ENCODE results near the gene GRIP2. TPM values are rescaled to one million over a fixed set of nuclear protein-coding genes. Genes with fewer than 3 reads are reported as not detected.

Gene GRIP2
- total RNA-seq, 1 experiment from 2014 or later = 0.27 TPM

DNA sequence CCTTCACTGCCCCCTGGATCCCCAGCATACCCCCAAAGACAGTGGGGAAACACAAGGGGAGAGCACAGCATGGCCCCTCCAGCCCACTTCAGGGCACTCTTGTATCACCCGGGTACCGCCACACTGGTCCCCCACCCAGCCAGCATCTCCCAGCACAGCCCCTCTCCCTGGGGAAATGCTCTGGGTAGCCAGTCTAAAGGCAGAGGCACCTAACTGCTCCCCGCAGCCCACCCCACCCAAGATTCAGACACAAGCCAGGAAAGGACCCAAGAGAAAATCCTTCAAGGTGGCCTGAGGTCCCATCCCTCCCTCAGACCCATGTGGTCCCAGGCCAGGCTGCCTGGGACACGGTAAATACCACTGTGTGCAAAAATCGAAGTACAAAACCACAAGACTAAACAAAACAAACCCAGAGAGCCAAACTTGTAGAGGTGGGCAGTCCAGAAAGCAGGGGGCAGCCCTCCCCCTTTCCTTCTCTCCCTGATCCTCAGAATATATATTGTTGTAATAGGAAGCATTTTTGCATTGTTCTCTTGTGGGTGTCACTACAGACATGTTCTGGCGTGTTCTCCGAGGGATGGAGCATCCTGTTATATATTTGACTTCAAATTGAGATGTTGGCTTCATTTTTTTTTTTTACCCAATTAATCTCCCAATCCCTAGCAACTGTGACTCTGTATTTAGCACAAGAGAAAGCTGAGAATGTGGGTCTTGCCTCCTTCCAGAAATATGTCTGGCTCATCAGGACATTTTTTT is 51.7 kb downstream of the GRIP2 start:
- no peak for DNase-seq (ENCODE audit: extremely low read depth, low read depth)

DNA sequence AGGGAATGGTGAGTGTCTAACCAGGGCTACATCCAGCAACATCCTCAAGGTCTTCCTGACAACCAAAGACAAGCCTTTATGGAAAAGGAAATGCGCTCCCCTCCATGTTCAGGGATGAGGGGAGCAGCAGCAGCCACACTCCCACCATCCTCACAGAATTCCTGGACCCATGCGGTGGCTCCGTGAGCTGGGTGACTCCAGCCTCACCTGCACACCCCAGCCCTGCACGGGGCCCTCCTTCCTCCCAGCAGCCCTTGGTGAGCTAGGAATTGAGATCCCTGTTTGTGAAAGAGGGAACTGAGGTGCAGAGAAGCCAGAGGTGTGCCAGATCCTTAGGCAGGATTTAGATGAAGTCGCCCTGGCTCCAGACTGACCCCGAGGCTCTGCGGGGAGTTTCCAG is 52.3 kb downstream of the GRIP2 start:
- DNase-seq (ENCODE audit: extremely low read depth, low read depth) = no peak

DNA sequence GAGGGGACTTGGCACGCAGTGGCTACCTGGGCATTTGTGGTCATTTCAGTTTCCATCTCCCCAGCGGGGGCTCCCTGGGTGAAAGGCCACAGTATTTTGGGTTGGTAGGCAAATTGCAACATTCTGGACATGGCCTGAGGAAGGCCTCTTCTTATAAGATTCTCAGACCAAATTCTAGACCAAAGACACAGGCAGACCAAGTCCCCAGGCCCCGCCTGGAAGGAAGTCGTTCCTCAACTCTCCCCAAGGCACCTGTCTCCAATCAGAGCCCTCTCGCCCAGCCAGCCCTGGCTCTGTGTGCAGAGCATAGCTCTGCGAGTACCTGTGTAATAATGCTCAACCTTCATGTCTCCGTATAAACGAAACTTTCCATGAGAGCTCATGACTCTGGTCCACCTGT is 53.1 kb downstream of the GRIP2 start:
- DNase-seq (ENCODE audit: extremely low read depth, low read depth) = no peak

DNA sequence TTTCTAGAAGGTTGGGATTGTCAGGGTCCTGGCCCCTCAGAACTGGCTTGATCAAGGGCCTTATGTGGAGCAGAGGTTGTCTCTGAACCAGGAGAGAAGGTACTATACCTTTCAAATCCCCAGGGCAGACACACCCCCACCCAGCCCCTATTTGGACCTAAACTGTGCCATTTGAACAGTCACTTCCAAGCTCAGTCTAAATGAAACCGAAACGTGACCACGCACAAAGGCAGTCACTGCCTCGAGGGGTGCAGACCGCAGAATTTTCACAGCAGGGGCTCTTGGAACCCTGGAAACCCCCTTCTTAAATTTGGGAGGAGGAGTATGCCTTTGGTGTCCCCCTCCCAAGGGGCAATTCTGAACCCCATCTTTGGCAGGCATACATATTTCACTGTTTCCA is 53.7 kb downstream of the GRIP2 start:
- DNase-seq (ENCODE audit: extremely low read depth, low read depth) = no peak

DNA sequence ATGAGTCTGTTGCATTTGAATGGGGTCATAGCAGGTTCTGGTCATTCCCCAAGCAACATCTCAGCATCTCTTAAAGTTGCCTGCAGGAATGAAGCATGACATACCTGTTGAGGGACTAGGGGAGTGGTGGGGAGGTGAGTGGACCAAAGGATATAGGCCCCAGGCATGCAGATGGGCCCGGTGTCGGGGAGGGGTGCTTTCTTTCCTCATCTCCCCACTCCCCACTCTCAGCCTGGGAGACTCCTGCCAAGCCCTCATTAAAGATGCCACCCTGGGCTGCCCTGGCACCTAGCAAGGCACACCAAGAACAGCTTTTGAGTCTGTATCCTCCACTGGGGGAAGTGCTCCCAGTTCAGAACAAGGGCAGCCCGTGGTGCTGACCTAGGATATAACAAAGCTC is 54.2 kb downstream of the GRIP2 start:
- DNase-seq (ENCODE audit: extremely low read depth, low read depth) = no peak

DNA sequence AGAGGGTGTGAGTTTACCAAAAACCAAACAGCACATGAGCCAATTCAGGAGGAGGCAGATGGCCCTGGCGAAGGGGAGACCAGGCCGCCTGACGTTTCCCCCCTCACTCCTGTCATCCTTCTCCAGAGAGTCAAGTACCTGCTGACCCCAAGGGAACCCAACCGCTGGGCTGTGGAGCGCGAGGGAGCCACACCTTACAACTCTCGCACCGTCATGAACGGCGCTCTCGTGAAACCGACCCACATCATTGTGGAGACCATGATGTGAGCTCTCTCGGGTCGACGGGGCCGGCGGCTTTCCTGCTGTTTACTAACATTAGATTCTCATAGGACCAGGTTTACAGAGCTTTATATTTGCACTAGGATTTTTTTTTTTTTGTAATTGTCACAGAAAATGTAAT is 55.4 kb downstream of the GRIP2 start:
- DNase-seq (ENCODE audit: extremely low read depth, low read depth) = no peak

DNA sequence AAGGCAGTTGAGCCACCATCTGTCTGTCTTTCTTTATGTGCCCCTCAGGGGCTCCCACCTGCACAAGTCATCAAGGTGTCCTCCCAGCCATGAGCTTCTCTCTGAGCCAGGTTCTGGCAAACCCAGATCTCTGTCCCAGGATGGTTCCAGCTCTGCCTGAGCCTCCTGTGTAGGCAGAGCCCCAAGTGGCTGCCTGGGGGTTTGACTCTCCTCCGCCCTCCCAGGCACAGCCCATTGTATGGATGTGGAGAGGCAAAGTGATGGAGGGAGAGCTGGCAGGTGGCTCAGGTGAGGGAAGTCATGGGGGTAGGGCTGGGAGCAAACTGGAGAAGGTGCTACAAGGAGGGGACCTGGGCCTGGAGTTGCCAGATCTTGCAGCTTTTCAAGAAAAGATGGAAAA is 56.9 kb downstream of the GRIP2 start:
- no peak for DNase-seq (ENCODE audit: extremely low read depth, low read depth)

DNA sequence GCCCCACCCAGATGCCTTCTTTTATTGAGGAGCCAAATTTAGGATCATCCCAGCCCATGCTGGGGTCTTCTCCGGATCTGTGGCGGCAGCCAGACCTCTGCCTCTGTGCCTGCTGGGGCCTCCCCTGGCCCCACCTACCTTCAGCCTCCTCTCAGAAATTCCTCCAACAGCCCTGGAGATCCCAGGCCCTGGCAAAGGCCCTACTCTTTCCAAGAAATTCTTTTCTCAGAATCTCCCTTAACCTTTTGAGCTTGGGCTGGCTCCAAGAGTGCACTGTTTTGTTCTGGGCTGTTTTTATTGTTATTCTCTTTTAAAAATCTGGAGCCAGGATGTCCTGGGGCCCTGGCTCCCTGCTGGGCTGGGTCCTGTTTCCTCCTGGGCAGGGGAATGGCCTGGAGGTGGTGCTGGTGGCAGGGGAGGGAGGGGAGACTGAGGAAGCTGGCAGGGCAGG is 57.8 kb downstream of the GRIP2 start:
- no peak for DNase-seq (ENCODE audit: extremely low read depth, low read depth)

DNA sequence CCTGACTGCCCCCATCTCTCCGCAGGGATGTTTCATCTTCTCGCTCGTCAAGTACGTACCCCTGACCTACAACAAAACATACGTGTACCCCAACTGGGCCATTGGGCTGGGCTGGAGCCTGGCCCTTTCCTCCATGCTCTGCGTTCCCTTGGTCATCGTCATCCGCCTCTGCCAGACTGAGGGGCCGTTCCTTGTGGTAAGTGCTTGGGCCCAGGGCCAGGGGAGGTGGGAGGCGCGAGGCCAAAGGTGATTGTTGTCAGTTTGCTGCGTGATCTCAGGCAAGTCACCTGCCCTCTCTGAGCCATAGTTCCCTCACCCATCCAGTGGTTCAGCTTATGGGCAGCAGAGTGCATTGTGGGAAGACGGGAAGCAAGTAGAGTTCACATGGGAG is 58.5 kb downstream of the GRIP2 start:
- DNase-seq (ENCODE audit: extremely low read depth, low read depth) = no peak

DNA sequence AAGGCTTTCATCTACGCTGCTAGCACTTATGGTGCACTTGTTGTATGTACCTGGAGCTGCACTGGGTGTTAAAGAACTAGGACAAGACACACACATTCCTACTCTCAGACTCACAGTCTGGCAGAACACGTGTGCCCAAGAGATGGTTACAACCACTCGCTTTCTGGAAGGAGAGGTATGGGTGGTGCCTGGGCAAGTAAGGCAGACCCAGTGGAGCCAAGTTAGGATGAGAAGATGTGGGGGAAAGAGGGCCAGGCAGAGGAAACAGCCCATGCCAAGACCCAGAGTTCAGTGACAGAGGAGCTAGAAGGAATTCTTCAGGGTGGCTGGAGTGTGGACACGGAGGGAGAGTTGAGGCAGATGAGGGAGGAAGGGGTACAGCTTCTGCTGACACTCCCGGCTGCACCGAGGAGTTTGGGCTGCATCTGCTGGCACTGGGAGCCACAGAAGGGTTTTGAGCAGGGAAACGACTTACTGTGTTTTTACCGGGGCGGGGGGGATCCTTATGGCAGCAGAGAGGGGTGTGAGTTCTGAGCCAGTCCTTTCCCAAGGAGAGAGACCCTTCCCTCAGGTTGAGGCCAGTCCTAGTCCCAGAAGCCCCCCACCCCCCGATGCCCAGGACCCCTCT is 59.0 kb downstream of the GRIP2 start:
- no peak for DNase-seq (ENCODE audit: extremely low read depth, low read depth)

DNA sequence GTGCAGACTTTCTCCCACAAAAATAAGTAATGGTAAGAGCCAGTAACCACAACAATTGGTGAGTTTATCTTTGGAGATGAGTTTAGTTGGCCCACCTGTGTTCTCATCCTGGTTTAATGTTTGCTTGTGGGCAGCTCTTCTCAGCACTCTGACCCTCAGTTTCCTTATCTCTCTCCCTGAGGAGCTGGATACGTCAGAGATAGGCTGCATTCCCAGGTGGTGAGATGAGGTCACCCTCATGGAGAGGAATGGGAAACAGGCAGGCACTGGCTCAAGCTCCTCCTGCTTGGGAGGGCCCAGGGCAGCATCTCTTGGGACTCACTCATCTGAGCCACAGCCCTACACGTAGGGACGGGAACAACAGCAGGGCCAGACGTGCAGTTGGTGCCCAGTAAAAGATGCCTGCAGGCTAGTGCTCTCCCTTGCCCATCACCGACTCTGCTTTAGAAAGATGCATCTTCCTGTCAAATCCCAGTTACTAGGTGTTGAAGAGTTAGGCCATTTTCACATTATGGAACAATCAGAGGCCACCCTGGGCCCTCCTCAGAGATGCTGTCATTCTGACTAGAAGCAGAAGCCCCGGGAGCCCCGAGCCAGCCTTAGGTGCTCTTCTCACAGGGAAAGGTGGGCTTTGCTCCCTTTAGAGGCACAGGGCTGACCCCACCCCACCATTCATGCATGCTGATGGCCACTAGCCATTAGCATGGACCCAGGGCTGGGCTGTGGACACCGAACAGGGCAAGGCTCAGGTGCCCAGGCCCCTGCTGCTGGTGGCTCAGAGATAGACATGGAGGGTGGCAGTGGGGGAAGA is 59.7 kb downstream of the GRIP2 start:
- DNase-seq (ENCODE audit: extremely low read depth, low read depth) = no peak

DNA sequence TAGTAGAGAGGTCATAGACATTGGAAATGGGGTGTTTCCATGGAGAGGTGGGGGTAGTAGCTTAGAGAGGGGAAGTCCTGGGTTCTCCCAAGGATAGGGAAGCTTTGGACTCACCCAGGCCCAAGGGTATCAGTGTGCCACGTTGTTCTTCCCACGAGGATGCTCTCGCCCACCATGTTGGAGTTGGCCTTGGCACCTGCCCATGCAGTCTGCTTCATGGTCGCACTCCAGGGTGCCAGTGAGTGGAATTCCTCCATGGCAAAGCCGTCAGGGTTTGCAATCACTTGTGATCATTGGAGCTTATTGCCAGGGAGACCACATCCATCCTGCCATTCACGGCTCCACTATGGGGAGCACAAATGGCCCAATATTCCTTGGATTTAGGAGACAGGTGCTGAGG is 60.6 kb downstream of the GRIP2 start:
- DNase-seq (ENCODE audit: extremely low read depth, low read depth) = no peak

DNA sequence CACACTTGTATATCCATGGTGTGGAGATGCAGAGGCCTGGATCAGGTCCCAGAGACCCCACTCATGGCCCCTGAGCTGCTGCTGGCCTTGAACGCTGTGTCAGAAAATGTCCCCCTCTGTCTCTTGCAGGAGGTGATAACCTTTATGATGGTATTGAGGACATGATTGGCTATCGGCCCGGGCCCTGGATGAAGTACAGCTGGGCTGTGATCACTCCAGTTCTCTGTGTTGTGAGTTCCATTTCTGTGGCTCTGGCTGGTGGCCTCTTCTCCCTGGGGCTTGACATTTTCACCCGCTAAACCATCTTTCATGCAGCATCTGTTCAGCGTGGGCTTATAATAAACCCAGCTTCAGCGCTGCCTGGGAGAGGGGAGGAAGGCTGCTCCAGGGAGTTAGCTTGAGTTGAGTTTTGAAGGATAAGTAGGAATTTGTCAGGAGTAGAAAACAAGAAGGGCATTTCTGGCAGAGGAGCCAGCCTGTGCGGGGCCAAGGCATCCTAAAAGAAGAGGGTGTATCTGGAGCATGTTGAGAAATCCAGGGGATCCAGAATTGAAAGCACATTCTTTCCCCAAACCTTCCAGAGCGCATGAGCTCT is 61.1 kb downstream of the GRIP2 start:
- DNase-seq (ENCODE audit: extremely low read depth, low read depth) = no peak

DNA sequence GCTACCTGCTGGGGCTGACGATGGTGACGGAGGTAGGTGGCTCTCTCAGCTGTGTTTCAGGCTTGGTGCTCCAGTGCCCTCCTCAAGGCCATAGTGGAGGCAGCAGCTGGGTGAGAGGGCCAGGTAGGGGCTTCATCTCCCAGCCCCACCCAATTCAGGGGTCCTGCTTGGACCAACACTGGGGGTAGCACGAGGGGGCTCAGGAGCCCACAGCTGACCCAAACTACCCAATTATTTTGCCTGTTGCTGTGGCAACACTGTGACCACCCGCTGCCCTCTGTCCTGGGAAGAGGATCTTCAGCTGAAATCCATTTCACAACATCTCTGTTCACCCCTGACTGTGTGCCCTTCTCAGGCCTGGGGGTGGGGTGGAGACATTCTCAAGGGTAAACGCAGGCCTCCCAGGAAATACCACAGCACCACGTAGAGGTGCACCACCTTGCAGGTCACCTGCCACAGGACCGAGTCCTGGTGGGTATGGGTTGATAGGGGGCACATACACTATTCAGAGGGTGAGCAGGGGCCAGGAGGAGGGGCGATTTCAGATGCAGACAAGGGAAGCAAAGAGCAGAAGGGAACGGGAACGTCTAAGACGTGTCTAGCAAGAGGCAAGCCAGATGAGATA is 62.7 kb downstream of the GRIP2 start:
- no peak for DNase-seq (ENCODE audit: extremely low read depth, low read depth)

DNA sequence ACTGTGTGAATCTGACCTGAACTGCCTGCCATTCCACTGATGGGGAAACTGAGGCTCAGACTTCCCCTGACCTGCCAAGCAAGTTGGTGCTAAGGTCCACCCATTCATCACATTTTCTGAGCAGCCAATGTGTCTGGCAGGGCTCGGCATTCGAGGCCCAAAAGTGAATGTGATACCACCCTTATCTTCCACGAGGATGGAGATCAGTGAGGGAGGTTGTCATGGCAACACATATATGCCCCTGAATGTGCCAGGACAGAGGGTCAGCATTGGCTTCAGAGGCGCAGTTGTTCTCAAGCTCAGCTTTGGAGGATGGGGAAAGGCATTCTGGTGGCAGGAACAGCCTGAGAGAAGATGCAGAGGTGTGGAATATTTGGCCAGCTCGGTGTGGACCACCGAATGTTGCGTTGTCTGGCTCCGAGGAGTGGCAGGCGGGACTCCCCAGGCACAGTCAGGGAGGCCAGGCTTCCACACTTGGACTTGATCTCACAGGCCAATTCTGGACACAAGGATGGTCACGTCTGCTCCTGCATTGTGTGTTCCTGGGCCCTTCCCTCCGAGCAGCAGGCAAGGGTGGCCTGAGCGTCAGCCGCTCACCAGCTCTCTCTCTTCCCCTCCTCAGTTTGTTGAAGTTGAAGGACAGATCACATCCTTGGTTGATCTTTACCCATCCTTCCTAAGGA is 63.4 kb downstream of the GRIP2 start:
- no peak for DNase-seq (ENCODE audit: extremely low read depth, low read depth)

DNA sequence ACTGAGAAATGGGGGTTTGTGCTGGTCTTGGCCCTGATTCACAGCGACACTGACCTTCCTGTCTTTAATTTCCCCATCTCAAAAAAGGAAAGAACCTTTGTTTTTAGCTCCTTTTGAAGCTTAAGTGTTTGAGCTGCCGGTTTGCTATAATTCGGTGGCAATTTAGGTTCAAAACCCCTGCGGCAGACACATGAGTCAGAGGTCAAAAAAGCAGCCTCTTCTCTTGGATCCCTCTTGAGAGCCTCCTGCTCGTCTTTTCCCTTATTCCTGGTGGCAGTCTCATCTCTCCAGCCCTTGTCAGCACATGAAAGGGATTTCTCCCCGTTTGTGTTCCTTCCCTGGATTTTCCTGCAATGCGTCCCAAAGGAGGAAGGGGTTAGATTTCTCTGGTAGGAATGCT is 64.5 kb downstream of the GRIP2 start:
- DNase-seq (ENCODE audit: extremely low read depth, low read depth) = no peak

DNA sequence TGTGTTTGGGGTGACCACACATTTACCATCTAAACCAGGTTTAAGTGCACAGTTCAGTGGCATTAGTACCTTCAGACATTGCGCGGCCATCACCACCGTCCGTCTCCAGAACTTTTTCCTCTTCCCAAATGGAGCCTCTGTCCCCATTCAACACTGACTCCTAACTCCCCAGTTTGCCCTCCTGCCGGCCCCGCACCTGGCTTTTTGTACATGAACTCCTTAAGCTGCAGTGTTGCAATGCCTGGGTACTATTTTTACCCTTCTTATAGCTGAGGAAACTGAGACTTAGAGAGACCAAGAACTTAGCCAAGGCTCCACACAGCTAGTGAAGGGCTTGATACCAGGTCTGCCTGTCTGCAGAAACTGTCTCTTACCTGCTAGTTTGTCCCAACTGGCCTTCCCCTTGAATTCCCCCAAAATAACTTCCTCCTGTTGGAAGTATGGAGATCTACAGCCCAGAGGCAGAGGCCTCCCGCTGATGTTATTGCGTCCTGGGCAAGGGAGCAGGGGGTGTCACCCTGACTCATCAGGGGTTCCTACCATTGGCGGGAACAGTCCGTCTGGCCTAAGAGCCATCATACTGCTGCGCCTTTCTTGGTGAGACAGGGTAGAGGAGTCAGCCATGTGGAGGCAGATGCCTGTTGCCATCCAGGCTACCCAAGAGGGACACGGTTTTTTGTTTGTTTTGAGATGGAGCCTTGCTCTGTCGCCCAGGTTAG is 65.6 kb downstream of the GRIP2 start:
- no peak for DNase-seq (ENCODE audit: extremely low read depth, low read depth)

DNA sequence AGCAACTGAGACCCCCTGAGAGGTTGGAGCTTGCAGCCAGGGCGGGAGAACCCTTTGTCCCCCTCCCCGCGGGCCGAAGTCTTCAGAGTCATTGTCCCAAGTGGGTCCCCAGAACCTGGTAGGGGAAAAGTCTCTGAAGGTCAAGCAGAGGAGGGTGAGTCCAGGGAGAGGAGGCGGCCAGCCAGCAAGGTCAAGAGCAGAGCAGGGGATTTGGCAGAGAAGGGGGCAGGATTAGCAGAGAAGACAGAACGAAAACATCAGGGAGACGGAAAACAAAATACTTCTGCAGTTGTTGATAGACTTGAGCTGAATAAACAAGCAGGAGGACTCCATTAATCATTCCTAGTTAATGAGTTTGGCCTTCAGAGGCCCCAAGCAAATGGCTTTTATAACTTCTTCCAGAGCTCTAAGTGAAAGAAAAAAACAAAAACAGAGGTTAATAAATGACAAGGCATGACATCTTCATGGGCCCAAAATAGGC is 66.7 kb downstream of the GRIP2 start:
- no peak for DNase-seq (ENCODE audit: extremely low read depth, low read depth)
